H1 (cell line): Measurements from ENCODE around the gene RRP7A.
A peak's percentile ranks its signal among the peaks of the same experiment; 100 is the strongest.

Source experiments
- EZH2 ChIP-seq: fragments of 200-600 bp; sonication (generic); IDR thresholded peaks from 2 replicates; pipeline ENCODE4 v1.7.1; 2012; ENCODE audit warnings: low read depth, mild to moderate bottlenecking, moderate library complexity, low read length, inconsistent platforms; ENCODE audit not compliant: severe bottlenecking
- HDAC6 ChIP-seq: IDR thresholded peaks from one replicate; pipeline ENCODE4 v1.7.1; 2012; ENCODE audit warnings: low read depth, mild to moderate bottlenecking, inconsistent platforms, low read length, moderate library complexity
- KDM5A ChIP-seq: fragments of 200-600 bp; IDR thresholded peaks from 2 replicates; pipeline ENCODE4 v1.7.1; 2012; ENCODE audit warnings: mild to moderate bottlenecking, low read length, inconsistent platforms, mixed read lengths
- POLR2AphosphoS5 ChIP-seq: IDR thresholded peaks from 2 replicates; pipeline ENCODE4 v1.6.1; 2011; ENCODE audit warnings: low read depth, low read length
- SP1 ChIP-seq: IDR thresholded peaks from 2 replicates; pipeline ENCODE4 v1.6.1; 2011; ENCODE audit warnings: low read depth, low read length
- YY1 ChIP-seq: IDR thresholded peaks from 2 replicates; pipeline ENCODE4 v1.6.1; 2011; ENCODE audit warnings: low read depth, mild to moderate bottlenecking, low read length
- TF ChIP-seq, protein P1 (sequence below), 3 experiments: IDR thresholded peaks; 1 replicate in 2 of 3; 2 replicates in 1 of 3; pipeline versions ENCODE4 v1.5.1 to v1.6.1; 2011; ENCODE audit warnings: low read length in 3 of 3, mild to moderate bottlenecking in 3 of 3, inconsistent platforms in 2 of 3, low read depth in 1 of 3, moderate library complexity in 1 of 3; ENCODE audit not compliant: insufficient read depth in 1 of 3; ENCODE audit errors: control extremely low read depth in 1 of 3
- TF ChIP-seq, protein P2 (sequence below): IDR thresholded peaks from 2 replicates; pipeline ENCODE4 v1.6.1; 2012; ENCODE audit warnings: inconsistent platforms

DNA sequence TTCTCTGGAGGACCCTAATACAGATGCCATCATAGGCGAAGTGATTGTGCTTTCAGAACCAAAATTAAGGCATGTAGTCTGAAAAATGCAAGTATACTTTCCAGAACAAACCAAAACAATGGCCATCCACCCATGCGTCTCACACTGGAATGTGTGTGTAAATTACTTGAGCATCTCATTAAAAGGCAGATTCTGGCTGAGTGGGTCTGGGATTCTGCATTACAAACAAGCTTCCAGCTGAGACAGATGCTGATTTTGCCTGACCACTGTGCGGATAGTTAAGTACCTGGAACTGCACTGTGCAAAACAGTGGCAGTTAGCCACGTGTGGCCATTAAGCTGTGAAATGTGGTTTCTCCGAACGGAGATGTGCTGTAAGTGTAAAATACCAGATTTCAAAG is 26.2 kb downstream of the RRP7A start:
- no peak for TF ChIP-seq YY1
- no peak for TF ChIP-seq POLR2AphosphoS5
- no peak for TF ChIP-seq KDM5A
- TF ChIP-seq, protein P1, sequence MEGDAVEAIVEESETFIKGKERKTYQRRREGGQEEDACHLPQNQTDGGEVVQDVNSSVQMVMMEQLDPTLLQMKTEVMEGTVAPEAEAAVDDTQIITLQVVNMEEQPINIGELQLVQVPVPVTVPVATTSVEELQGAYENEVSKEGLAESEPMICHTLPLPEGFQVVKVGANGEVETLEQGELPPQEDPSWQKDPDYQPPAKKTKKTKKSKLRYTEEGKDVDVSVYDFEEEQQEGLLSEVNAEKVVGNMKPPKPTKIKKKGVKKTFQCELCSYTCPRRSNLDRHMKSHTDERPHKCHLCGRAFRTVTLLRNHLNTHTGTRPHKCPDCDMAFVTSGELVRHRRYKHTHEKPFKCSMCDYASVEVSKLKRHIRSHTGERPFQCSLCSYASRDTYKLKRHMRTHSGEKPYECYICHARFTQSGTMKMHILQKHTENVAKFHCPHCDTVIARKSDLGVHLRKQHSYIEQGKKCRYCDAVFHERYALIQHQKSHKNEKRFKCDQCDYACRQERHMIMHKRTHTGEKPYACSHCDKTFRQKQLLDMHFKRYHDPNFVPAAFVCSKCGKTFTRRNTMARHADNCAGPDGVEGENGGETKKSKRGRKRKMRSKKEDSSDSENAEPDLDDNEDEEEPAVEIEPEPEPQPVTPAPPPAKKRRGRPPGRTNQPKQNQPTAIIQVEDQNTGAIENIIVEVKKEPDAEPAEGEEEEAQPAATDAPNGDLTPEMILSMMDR (IDR thresholded peaks at IDR 0.05; ENCODE audit: control extremely low read depth in 1 of 3, insufficient read depth in 1 of 3, low read depth in 1 of 3, low read length in 3 of 3) = no peak
- 0 out of 2 replicates have a peak, but pooled peaks have one; percentile 16 for TF ChIP-seq SP1
- TF ChIP-seq HDAC6 = no peak
- TF ChIP-seq, protein P2, sequence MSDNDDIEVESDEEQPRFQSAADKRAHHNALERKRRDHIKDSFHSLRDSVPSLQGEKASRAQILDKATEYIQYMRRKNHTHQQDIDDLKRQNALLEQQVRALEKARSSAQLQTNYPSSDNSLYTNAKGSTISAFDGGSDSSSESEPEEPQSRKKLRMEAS = peak; percentile 41; the same call in 1 of the 2 replicates
- no peak for TF ChIP-seq EZH2
